Measurements from ENCODE around the gene DYSF. TPM values are rescaled to one million over a fixed set of nuclear protein-coding genes. Genes with fewer than 3 reads are reported as not detected.
A peak's percentile ranks its signal among the peaks of the same experiment; 100 is the strongest.

Gene DYSF
- total RNA-seq, 2 donors from 2014 or later, result 0.71 TPM; not detected in 1

GRCh38 chr2:71451705-71452104, 1.7 kb upstream of the DYSF start:
- peaks cover 34% of the 10 kb centered on the region for H3K27me3 Mint-ChIP-seq
- H3K36me3 Mint-ChIP-seq (ENCODE audit: low read depth), result no peaks in the 10 kb centered on the region
- no peak for ATAC-seq (replicated peaks)
- no peak overlapping the region for H3K27ac Mint-ChIP-seq
- H3K4me1 Mint-ChIP-seq, result peaks cover 4% of the 10 kb centered on the region
- no peak overlapping the region for H3K4me3 Mint-ChIP-seq
- H3K9me3 Mint-ChIP-seq, result no peaks in the 10 kb centered on the region

DNA sequence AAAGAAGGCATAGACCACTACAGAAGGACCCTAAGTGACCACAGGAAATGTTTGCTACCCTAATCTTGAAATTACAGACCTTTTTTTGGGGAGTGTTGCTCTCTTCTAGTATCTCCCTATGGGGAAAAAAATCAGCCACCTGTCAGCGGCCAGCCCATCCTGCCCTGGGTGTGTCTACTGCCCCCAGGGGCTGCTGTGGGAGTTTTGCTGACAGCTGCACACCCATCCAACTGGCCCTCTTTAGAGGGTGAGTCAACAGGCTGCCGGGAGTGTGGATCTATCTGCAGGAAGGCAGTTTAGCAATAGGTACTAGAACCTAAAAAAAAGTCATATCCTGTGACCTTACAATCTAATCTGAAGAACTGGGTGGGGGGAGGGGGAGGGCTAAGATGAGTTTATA, 796 bp upstream of the DYSF start:
- peaks cover 4% of the 10 kb centered on the region for H3K4me1 Mint-ChIP-seq
- H3K36me3 Mint-ChIP-seq (ENCODE audit: low read depth), result no peaks in the 10 kb centered on the region
- H3K27ac Mint-ChIP-seq, result no peak overlapping the region
- H3K9me3 Mint-ChIP-seq, result no peaks in the 10 kb centered on the region
- peaks cover 35% of the 10 kb centered on the region for H3K27me3 Mint-ChIP-seq
- H3K4me3 Mint-ChIP-seq, result peak overlapping the region; percentile 43
- ATAC-seq (replicated peaks), result peak; percentile 43

- peak overlapping the region; percentile 33 for H3K4me3 Mint-ChIP-seq
- ATAC-seq (replicated peaks), result no peak
- H3K9me3 Mint-ChIP-seq, result no peaks in the 10 kb centered on the region
- peaks cover 4% of the 10 kb centered on the region for H3K4me1 Mint-ChIP-seq
- H3K27me3 Mint-ChIP-seq, result peaks cover 37% of the 10 kb centered on the region
- no peaks in the 10 kb centered on the region for H3K36me3 Mint-ChIP-seq (ENCODE audit: low read depth)
- no peak overlapping the region for H3K27ac Mint-ChIP-seq
These were observed 1.1 kb downstream of the DYSF start for GRCh38 chr2:71454221-71455010.

DNA sequence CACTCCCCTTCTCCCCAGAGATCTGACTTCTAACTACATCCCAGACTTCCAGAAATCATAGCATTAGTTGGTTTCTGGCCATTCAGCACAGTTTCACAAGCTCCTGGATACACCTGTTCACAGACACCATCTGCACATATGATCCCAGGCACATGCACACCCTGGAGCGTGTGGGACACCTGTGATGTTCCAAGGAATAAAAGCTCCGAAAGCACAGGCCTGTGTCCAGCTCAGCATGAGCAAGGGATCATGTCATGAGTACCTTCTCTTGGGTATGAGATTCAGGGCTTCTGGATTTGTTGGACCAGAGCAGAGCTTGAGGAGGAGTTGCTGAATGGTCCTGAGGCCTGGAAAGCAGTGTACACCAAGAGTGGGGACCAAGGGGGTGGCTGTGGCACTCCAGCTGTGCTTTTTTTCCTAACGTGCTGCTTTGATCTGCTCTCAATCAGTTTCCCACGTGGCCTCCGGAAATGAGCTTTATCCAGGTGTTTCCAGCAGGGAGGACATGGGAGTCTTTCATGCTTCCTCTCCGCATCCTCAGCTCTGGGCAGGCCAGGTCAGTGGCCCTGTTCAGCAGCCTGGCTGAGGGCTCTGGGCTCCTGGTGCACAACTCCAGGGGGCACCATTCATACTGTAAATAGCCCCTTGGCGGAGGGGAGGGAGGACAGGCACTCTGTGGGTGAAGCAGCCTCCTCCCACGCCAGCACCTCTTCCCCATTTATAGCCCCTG, 1.8 kb downstream of the DYSF start:
- Mint-ChIP-seq H3K4me1 (peaks cover 4% of the 10 kb centered on the region), H3K27ac (no peak overlapping the region), H3K27me3 (peaks cover 37% of the 10 kb centered on the region), H3K36me3 (ENCODE audit: low read depth) (no peaks in the 10 kb centered on the region), H3K9me3 (no peaks in the 10 kb centered on the region), H3K4me3 (no peak overlapping the region)
- no peak for ATAC-seq (replicated peaks)

DNA sequence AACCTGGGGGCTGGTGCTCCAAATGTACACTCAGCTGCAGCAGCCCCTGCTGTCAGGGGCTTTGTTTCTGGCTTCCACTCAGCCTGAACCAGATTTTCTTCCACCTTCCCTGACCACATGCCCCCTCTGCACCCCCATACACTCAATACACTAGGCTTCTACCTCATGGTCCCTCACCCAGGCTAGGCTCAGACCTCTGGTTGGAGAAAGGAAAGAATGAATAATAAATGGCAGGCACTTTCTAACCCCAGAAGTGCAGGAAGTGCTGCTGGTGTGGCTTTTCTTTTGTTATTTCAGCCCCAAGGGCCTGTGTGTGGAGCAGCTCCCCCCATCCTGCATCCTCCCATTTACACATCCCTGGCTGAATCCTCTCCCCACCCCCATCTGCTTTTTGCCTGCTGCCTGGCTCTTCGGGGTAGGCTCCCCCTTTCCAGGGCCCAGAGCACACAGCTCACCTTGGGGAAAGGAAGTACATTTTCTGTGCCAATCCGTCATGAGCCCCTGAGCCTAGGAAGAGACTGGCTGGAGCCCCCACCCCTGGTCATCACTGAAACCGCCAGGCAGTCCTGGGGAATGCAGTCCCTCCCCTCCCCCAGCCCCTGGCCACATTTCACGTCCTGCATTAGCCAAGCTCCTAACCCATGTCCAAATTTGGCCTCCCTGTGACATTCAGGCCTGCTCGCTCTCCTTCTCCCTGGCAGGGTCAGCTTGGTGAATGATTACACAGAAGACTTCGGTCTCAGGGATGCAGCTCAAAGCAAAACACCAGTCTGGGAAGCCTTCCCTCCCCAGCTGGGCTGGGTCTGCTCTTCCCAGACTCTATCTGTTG, 2.6 kb downstream of the DYSF start:
- no peak for ATAC-seq (replicated peaks)
- Mint-ChIP-seq H3K4me1 (peaks cover 4% of the 10 kb centered on the region), H3K27me3 (peaks cover 37% of the 10 kb centered on the region), H3K27ac (no peak overlapping the region), H3K9me3 (no peaks in the 10 kb centered on the region), H3K36me3 (ENCODE audit: low read depth) (no peaks in the 10 kb centered on the region), H3K4me3 (no peak overlapping the region)

DNA sequence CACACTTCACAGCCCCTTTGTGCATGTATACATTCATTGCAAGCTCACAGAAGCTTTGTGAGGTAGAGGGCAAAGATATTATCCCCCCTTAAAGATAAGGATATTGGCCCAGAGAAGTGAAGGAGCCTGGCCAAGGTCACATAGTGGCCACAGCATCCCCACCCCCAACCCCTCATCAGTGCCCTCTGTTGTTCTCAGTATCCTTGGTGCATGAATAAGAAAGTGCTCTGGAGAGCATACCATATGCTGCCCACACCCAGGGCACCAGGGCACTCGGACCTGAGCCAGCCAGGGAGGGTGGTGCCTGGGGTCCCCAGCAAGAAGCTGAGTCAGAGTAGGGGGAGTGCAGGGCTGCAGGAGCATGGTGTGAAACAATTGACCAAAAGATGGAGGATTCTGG, 3.3 kb downstream of the DYSF start:
- H3K36me3 Mint-ChIP-seq (ENCODE audit: low read depth), result no peaks in the 10 kb centered on the region
- H3K27me3 Mint-ChIP-seq, result peaks cover 40% of the 10 kb centered on the region
- H3K4me3 Mint-ChIP-seq, result no peak overlapping the region
- H3K27ac Mint-ChIP-seq, result no peak overlapping the region
- H3K4me1 Mint-ChIP-seq, result peaks cover 4% of the 10 kb centered on the region
- no peaks in the 10 kb centered on the region for H3K9me3 Mint-ChIP-seq
- ATAC-seq (replicated peaks), result no peak

- Mint-ChIP-seq H3K36me3 (ENCODE audit: low read depth) (no peaks in the 10 kb centered on the region), H3K9me3 (no peaks in the 10 kb centered on the region), H3K27ac (no peak overlapping the region), H3K27me3 (peaks cover 34% of the 10 kb centered on the region), H3K4me1 (peaks cover 4% of the 10 kb centered on the region), H3K4me3 (no peak overlapping the region)
- ATAC-seq (replicated peaks), result no peak
These were observed 4.0 kb downstream of the DYSF start for GRCh38 chr2:71457123-71457915.

GRCh38 chr2:71457923-71458322, 4.6 kb downstream of the DYSF start:
- no peak overlapping the region for H3K27ac Mint-ChIP-seq
- no peaks in the 10 kb centered on the region for H3K4me1 Mint-ChIP-seq
- no peak overlapping the region for H3K4me3 Mint-ChIP-seq
- no peaks in the 10 kb centered on the region for H3K9me3 Mint-ChIP-seq
- no peak for ATAC-seq (replicated peaks)
- no peaks in the 10 kb centered on the region for H3K36me3 Mint-ChIP-seq (ENCODE audit: low read depth)
- peaks cover 30% of the 10 kb centered on the region for H3K27me3 Mint-ChIP-seq

GRCh38 chr2:71458413-71459083, 5.2 kb downstream of the DYSF start:
- no peak for ATAC-seq (replicated peaks)
- Mint-ChIP-seq H3K36me3 (ENCODE audit: low read depth) (no peaks in the 10 kb centered on the region), H3K27me3 (peaks cover 30% of the 10 kb centered on the region), H3K4me1 (no peaks in the 10 kb centered on the region), H3K9me3 (no peaks in the 10 kb centered on the region), H3K4me3 (no peak overlapping the region), H3K27ac (no peak overlapping the region)

GRCh38 chr2:71459084-71459431, 5.7 kb downstream of the DYSF start:
- no peak overlapping the region for H3K27ac Mint-ChIP-seq
- no peak overlapping the region for H3K4me3 Mint-ChIP-seq
- peaks cover 30% of the 10 kb centered on the region for H3K27me3 Mint-ChIP-seq
- no peaks in the 10 kb centered on the region for H3K9me3 Mint-ChIP-seq
- ATAC-seq (replicated peaks), result no peak
- H3K4me1 Mint-ChIP-seq, result no peaks in the 10 kb centered on the region
- no peaks in the 10 kb centered on the region for H3K36me3 Mint-ChIP-seq (ENCODE audit: low read depth)

GRCh38 chr2:71460056-71460455, 6.7 kb downstream of the DYSF start:
- Mint-ChIP-seq H3K4me3 (no peak overlapping the region), H3K27ac (no peak overlapping the region), H3K27me3 (peaks cover 22% of the 10 kb centered on the region), H3K36me3 (ENCODE audit: low read depth) (no peaks in the 10 kb centered on the region), H3K9me3 (no peaks in the 10 kb centered on the region), H3K4me1 (no peaks in the 10 kb centered on the region)
- no peak for ATAC-seq (replicated peaks)

GRCh38 chr2:71460595-71461303, 7.4 kb downstream of the DYSF start:
- H3K9me3 Mint-ChIP-seq, result no peaks in the 10 kb centered on the region
- ATAC-seq (replicated peaks), result no peak
- no peak overlapping the region for H3K27ac Mint-ChIP-seq
- H3K27me3 Mint-ChIP-seq, result peaks cover 16% of the 10 kb centered on the region
- no peaks in the 10 kb centered on the region for H3K36me3 Mint-ChIP-seq (ENCODE audit: low read depth)
- H3K4me3 Mint-ChIP-seq, result no peak overlapping the region
- H3K4me1 Mint-ChIP-seq, result no peaks in the 10 kb centered on the region

DNA sequence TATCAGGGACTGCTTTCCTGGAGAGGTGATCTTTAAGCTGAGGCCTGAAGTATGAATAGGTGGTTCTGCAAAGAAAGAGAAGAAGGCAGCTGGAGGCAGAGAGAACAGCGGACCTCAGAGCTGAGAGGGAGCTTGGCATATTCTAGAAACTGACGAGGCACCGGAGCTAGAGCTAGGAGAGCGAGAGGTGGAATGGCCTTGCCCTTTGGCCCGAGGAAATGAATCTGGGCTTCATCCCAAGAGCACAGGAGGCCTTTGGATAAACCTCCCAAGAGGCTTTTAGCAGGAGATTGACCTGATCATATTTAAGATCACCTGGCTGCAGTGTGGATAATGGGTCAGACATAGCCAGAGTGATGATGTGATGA, 7.9 kb downstream of the DYSF start:
- ATAC-seq (replicated peaks), result no peak
- no peak overlapping the region for H3K4me3 Mint-ChIP-seq
- no peak overlapping the region for H3K27ac Mint-ChIP-seq
- H3K27me3 Mint-ChIP-seq, result peaks cover 11% of the 10 kb centered on the region
- H3K4me1 Mint-ChIP-seq, result no peaks in the 10 kb centered on the region
- H3K36me3 Mint-ChIP-seq (ENCODE audit: low read depth), result no peaks in the 10 kb centered on the region
- H3K9me3 Mint-ChIP-seq, result no peaks in the 10 kb centered on the region
